Right renal pelvis (tissue), 4 donors: ENCODE measurements around the gene NEK10. TPM values are rescaled to one million over a fixed set of nuclear protein-coding genes. Genes with fewer than 3 reads are reported as not detected.

ENCODE experiments used
- DNase-seq, 4 donors: peaks; one replicate each; pipeline ENCODE4 v3.0.0-alpha.2; 2013; ENCODE audit warnings: low read depth in 4 of 4, low spot score in 3 of 4, missing footprints in 1 of 4
- polyA plus RNA-seq, 4 donors: library from polyadenylated mRNA; unstranded; fragments of 120-200 nt; gene quantifications; one replicate each; pipeline ENCODE4 v1.2.1, GENCODE V29; 2013; ENCODE audit not compliant: insufficient read length in 4 of 4

The NEK10 gene
- polyA plus RNA-seq, 4 donors, result 1.7 to 1.9 (median 1.8) TPM

- DNase-seq, result no peak
Measured at GRCh38 chr3:27185231-27185989, 183.8 kb downstream of the NEK10 start.

DNA sequence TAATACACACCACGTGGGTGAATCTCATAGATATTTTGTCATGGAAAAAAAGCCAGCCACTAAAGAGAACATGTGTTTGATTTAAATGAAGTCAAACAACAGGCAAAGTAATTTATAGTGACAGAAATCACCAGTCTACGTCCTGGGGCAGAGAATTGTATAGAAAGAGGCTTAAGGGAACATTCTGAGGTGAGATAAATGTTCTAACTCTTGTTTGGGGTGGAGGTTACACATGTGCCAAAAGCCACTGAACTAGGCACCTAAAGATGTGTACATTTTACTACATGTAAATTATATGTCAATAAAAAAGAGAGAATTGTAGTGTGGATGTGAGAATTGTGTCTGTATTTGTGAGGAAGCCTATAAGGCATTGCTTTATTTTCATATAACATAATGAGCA lies 184.9 kb downstream of the NEK10 start:
- no peak for DNase-seq

DNA sequence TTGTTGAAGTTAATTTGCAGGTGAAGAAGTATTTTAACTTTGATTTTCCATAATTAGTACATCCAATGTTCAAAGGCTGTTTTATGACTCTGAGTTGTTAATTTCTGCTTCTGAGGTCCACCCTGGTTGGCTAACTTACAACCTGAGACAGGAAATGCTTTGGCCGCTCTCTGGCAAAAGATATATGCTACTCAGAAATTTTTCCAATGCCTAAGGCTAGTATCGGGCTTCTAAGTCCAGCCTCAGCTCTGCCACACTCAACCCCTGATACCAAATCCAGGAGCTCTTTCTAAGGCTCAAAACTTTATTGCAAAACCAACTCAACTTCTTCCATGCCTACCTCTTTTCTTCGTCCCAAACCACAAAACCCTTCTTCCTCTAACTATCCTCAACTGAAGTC lies 192.9 kb downstream of the NEK10 start:
- no peak for DNase-seq

- no peak for DNase-seq
Measured at GRCh38 chr3:27174530-27174929, 194.7 kb downstream of the NEK10 start.

DNA sequence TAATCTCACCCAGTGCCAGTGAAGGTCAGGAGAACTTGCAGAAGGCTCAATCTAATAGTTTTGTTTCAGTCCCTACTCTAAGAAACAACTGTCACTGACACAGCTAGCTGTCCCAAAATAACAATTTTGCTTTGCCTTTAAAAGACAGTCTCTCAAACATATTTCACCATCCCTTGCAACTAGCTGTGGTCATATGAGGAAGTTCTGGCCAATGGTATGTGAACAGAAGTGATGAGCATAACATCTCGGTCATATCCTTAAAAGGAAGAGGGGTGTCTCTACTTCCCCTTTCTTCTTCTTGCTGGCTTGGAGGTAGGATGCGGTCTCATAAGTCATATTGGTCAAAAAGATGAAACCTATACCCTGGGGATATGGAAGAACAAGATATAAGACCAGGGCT lies 198.1 kb downstream of the NEK10 start:
- no peak for DNase-seq

DNA sequence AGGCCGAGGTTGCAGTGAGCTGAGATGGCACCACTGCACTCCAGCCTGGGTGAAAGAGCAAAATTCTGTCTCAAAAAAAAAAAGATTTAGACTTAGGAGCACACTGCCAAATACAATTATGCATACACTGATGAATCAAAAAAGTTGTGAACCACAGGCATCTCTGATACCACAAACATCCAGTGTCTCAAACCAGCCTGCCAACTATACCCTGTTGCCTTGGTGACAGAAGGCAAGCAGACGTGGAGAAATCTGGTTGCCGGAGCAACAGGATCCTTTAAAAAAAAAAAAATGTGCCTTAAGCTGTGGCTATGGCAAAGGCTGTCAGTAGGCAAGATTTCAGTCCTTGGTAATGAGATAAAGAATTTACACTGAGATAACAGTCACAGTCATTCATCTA lies 202.3 kb downstream of the NEK10 start:
- DNase-seq, result no peak

- no peak for DNase-seq
Measured at GRCh38 chr3:27165321-27165721, 203.9 kb downstream of the NEK10 start.

DNA sequence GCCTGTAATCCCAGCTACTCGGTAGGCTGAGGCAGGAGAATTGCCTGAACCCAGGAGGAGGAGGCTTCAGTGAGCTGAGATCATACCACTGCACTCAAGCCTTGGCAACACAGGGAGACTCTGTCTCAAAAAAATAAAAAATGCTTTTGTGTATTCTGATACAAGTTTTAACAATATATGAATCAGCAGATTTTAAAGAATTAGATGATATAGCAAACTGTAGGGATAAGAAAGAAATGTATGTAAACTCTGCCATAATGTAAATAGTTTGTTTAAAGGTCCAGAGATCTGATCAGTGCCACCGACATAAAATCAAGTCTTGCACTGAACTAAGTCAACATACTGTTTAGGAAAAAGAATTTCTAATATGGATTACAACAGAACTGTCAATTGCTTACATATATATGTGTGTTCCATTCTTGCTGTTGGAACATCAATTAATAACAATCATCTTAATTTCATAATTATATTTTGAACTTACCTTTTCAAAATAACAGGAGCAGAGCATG lies 208.3 kb downstream of the NEK10 start:
- DNase-seq, result no peak

DNA sequence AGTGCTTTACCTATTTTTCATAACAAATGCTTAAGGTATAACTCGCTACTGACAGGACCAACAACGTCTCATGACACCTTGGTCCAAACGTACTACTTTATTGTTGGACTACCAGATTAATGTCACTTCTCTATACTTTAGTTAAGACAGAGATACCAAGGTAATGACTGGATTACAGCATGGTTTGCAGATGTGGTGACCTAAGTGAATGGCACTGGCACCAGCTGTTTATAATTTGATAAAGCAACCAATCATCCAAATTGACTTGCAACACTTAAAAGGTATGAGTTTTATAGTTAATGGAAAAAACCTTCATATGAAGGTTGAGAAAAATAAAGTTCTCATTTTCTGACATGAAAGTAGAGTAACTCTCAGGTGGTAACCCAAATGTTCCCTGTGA lies 209.0 kb downstream of the NEK10 start:
- no peak for DNase-seq

DNA sequence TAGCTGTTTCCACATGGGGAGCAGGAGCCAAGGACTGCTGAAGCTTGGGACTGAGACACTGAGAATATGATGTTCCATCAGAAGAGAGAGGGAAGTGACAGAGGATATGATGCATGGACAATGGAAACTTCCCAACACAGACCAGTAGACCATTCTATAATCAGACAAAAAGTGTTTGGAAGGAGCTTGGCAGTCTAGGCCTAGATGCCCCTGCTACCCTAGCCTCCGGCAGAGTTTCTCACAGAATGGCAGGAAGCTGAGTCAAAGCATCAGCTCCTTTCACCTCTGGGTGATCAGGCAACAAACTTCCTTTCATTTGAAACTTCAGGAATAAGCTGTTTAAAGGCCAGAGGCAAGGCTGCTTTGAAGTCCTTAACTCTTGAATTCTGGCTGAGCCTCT lies 222.0 kb downstream of the NEK10 start:
- DNase-seq, result no peak

DNA sequence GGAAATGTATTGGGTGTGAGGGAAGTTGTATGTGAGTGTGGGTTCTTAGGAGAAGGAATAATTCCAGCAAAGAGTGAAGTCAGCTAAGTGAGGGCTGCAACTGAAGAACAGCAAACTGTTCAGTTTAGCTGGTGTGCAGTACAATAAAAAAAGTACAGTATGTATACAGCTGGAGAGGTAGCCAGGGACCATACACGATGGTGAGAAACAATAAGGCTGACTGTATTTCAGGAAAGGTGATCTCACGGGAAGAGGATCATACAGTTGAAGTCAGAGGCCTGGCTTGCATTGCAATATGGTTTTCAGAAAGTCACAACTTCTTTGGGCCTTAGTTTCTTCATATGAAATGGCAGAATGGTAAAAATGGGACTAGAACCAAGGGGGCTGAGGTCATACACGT lies 222.4 kb downstream of the NEK10 start:
- DNase-seq, result no peak

DNA sequence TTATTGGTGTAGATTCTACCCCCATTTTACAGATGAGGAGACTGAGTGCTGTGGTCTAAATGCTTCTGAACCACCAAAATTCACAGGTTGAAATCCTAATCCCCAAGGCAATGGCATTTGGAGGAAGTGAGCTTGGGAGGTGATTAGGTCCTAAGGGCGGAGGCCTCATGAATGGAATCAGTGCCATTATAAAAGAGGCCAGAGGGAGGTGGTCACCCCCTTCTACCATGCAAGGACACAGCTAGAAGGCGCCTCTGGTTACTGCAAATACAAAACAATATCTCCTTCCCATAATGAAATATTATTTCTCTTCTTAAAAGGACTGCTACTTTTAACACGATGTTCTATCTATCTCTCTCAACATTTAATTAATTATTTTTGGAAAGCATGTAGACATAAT lies 223.5 kb downstream of the NEK10 start:
- DNase-seq, result no peak

GRCh38 chr3:27141668-27142067 lies 227.5 kb downstream of the NEK10 start:
- DNase-seq, result no peak

- DNase-seq, result no peak
Measured at GRCh38 chr3:27138562-27138961, 230.6 kb downstream of the NEK10 start.

DNA sequence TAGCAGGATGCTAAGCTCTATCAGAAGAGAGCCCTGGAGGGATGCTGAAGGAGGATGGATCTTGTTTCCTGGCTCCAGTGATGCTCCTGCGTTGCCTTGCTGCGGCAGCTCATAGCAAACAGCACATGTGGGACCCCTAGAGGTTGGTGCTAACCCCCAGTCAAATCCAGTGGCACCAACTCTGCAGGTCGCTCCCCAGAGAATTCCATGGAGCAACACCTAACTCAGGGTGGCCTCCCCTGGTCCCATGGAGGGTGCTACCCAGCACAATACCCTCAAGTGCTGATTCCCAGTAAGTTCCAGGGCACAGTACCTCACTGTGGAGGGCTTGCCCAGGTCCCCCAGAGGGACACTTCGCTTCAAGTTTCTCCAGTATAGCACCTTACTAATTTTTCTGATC lies 231.2 kb downstream of the NEK10 start:
- DNase-seq, result no peak

DNA sequence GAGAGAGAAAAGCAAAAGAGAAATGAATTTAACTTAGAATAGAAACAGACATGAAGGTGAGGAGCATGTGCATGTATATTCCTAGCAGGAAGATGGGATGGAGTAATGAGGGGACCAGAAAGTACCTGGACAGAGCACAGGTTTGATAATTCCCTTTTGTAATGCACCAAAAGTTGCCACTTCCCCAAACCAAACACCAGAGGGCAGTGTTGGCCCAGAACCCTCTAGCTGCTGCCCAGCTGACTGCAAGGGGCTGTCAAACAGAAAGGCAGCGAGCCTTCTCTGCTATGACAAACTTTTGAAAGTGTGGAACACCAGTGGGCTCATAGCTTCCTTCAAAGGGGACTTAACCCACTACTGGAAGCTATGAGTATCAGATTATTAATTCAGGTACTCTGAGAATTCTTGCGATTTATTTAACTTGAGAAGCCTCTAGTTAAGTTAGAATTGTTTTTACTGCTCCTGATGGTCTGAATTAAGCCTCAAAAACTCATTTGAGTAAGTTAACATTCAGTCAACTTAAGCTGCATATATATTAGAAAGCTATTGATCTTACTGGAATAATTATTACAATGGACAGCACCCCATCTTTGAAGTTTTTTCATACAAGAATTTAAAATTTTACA lies 234.9 kb downstream of the NEK10 start:
- DNase-seq, result peak; percentile 28 to 59 (median 42)

DNA sequence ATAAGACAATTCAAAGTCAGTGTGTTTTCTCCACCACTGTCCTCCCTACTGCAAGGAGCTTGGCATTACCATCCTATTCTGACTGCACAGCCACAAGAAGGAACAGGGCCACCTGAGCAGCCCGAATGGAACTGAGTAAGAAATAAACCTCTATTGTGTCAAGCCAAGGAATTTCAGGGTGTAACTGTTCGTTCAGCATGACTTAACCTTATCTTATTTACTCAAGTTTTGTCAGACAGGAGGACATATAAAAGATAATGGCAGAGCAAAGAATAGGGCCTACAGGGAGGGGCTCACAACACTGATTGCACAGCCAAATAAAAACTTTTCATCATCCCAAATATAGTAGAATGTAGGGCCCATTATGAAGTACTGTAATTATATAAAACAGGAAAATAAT lies 236.1 kb downstream of the NEK10 start:
- no peak for DNase-seq

- no peak for DNase-seq
Measured at GRCh38 chr3:27130796-27131195, 238.4 kb downstream of the NEK10 start.

GRCh38 chr3:27127879-27128278 lies 241.3 kb downstream of the NEK10 start:
- DNase-seq, result no peak

DNA sequence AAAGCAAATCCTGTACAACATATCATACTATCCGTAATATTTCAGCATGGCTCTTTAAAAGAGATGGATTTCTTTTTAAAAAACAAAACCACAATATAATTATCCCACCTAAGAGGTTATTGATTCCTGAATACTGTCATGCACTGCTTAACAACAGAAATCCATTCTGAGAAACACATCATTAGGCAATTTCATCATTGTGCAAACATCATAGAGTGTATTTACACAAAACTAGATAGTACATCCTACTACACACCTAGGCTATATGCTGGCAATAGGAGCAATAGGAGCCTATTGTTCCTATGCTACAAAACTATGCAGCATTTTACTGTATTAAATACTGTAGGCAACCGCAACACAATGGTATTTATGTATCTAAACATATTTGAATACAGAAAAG lies 242.0 kb downstream of the NEK10 start:
- no peak for DNase-seq

DNA sequence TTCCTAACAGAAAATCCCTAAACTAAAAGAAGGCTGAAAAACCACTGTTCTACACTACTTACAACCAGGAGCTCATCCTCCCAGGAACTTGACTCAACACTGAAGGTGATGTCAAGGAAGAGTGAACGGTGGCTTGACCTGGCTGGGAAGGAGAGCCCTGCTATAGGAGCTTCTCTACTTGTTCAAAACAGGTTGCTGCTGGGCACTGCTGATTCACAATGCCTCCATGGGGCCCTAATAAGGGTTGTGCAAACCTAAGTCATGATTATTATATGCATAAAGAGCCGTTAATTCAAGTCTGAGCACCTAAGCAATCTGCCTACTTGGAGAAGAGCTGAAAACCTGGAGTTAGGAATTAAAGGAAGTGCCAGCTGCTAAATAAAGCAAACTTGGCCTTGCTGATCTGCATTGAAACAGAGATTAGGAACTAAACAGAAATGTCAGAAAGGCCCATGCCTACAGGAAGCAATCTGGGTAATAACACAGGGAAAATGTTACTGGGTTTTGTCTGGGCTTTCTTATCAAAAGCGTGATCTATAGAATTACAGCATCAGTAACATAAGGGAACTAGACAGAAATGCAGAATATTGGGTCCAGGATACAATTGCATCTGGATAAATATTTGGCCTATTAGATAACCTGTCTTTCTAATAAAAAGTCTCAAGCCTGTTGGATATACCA lies 243.2 kb downstream of the NEK10 start:
- DNase-seq, result no peak

GRCh38 chr3:27119639-27120038 lies 249.5 kb downstream of the NEK10 start:
- no peak for DNase-seq
